NB4 (cell line): ENCODE results near the gene STON2.

Source experiments
- DNase-seq: peaks from one replicate; pipeline ENCODE4 v3.0.0; 2010; ENCODE audit warnings: low read depth
- H3K4me3 ChIP-seq: one replicate; pipeline ENCODE4 v1.5.1; 2011; ENCODE audit warnings: mild to moderate bottlenecking, low read depth, low read length, moderate library complexity
- CTCF ChIP-seq: IDR thresholded peaks from one replicate; pipeline ENCODE4 v1.5.1; 2012; ENCODE audit warnings: low read depth, low read length
- MAX ChIP-seq: IDR thresholded peaks from 2 replicates; pipeline ENCODE4 v1.6.1; 2011; ENCODE audit warnings: low read depth, low read length
- MYC ChIP-seq: IDR thresholded peaks from 2 replicates; pipeline ENCODE4 v1.6.1; 2011; ENCODE audit warnings: low read depth, low read length
- POLR2A ChIP-seq: IDR thresholded peaks from 2 replicates; pipeline ENCODE4 v1.6.1; 2011; ENCODE audit warnings: mild to moderate bottlenecking; ENCODE audit not compliant: insufficient read length; ENCODE audit errors: extremely low read depth

Gene STON2

DNA sequence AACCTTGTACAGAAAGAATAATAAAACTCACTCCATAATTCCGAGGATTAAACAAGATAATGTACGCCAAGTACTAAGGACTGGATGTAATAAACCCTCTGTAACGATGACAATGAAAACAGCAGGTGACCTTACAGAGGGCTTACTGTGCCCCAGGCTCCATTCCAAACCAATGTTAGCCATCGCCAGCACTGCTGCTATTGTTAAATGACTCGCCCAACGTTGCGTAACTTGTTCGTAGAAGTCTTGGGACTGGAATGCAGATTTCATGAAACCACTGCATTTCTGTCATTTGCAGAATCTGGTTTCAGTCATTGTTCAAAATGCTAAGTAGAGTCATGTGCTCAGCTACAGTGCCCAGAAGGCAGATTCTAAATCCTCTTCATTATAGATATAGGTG is 728 bp upstream of the STON2 start:
- TF ChIP-seq MAX (no peak), MYC (no peak), CTCF (no peak), POLR2A (no peak)
- H3K4me3 ChIP-seq = no peak overlapping the region
- DNase-seq = peak; percentile 51

DNA sequence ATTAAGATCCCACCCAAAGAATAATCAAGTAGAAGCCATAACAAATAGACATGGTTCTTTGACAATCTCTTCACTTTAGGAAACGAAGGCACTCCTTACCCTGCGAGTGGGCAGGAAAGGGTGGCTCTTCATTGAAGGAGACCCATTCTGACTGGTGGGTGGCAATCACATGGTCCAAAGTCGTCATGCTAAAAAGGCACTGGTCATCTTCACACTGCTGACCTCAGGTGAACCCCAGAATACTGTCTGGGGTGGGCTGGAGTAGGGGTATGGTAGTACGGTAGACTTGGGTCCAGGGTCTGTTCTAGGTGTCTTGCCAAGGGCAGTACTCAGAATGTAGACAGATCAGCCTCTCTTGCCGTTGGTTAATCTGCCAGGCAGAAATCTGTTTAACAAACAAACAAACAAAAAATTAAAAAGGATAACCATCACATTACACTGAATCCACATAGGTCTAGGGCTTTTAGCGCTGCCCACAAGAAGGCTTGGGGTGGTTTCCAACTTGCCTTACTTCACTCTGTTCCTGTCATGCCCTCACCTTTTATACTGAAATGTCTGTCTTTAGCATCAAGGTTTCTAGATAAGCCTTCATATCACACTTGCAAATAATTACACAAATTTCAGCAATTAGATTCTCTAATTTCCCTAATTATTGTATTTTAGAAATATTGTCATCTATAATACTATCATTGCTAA is 1.8 kb downstream of the STON2 start:
- no peak overlapping the region for H3K4me3 ChIP-seq
- no peak for DNase-seq
- TF ChIP-seq CTCF = no peak
- no peak for TF ChIP-seq MAX
- no peak for TF ChIP-seq MYC
- TF ChIP-seq POLR2A = no peak

- no peak for TF ChIP-seq MYC
- TF ChIP-seq CTCF = no peak
- TF ChIP-seq MAX = no peak
- no peak overlapping the region for H3K4me3 ChIP-seq
- DNase-seq = no peak
These were observed 4.0 kb downstream of the STON2 start for GRCh38 chr14:81396113-81396512.

GRCh38 chr14:81394739-81395138 is 5.4 kb downstream of the STON2 start:
- TF ChIP-seq POLR2A (no peak), MYC (no peak), CTCF (no peak), MAX (no peak)
- no peak overlapping the region for H3K4me3 ChIP-seq
- DNase-seq = no peak

- DNase-seq = no peak
- TF ChIP-seq MAX = no peak
- TF ChIP-seq MYC = no peak
- no peak for TF ChIP-seq CTCF
- no peak for TF ChIP-seq POLR2A
- no peak overlapping the region for H3K4me3 ChIP-seq
These were observed 7.0 kb downstream of the STON2 start for GRCh38 chr14:81392976-81393643.
